Measurements from ENCODE around the gene OS9. TPM values are rescaled to one million over a fixed set of nuclear protein-coding genes. Genes with fewer than 3 reads are reported as not detected.
A peak's percentile ranks its signal among the peaks of the same experiment; 100 is the strongest.
"Not testable (repeated sequence)": the region's sequence is repeated elsewhere in the genome, so short reads cannot be mapped to it uniquely, and the experiment has no call there.

Gene OS9, protein sequence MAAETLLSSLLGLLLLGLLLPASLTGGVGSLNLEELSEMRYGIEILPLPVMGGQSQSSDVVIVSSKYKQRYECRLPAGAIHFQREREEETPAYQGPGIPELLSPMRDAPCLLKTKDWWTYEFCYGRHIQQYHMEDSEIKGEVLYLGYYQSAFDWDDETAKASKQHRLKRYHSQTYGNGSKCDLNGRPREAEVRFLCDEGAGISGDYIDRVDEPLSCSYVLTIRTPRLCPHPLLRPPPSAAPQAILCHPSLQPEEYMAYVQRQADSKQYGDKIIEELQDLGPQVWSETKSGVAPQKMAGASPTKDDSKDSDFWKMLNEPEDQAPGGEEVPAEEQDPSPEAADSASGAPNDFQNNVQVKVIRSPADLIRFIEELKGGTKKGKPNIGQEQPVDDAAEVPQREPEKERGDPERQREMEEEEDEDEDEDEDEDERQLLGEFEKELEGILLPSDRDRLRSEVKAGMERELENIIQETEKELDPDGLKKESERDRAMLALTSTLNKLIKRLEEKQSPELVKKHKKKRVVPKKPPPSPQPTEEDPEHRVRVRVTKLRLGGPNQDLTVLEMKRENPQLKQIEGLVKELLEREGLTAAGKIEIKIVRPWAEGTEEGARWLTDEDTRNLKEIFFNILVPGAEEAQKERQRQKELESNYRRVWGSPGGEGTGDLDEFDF
- 100 to 1,000 TPM; 167 to 213 TPM for total RNA-seq

DNA sequence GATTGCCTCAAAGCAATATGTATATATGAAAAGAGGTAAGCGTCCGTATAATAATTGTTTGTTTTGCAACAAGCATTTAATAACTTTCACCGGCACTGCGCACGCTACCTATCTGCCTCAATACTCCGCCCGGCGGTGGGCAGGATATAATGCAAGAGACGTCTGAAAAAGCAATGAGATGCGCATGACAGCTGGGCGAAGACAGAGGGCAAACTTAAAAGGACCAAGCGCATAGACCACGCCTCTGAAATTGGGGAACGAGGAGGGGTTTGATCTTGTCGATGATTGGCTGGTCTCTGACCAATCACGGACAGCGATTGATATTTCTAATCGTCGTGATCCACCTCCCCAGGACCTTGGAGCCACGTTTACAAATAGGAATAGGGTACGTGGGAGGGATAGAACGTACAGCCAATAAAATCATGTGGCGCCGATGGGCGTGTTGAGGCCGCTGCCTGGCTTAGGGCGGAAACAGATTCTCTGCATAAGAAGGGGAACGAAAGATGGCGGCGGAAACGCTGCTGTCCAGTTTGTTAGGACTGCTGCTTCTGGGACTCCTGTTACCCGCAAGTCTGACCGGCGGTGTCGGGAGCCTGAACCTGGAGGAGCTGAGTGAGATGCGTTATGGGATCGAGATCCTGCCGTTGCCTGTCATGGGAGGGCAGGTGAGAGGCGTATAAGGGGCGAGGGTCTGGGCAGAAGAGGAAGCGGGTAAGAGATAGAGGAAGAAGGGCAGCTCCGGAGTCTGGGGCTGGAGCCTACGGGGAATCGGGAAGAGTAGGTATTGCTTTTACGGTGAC is at the start of gene OS9:
TSS of gene OS9 (plus strand) at position 474 of the 800 bp plus-strand sequence. CDS start at position 504, 30 bp downstream.
- ATAC-seq (peak; percentile 98), DNase-seq (peak; percentile 96 to 100 (median 98))
- H3K4me1 ChIP-seq = peaks cover 15% of the 10 kb centered on the region
- peak within 1 kb of the TSS; percentile 56 to 64 for H3K4me3 ChIP-seq
- 0% methylated on average over 45 of the region's 45 CpGs for WGBS, 2 donors
- peak; percentile 66 to 96 (median 94) for TF ChIP-seq POLR2A (IDR thresholded peaks at IDR 0.05)
- TF ChIP-seq, protein P1, sequence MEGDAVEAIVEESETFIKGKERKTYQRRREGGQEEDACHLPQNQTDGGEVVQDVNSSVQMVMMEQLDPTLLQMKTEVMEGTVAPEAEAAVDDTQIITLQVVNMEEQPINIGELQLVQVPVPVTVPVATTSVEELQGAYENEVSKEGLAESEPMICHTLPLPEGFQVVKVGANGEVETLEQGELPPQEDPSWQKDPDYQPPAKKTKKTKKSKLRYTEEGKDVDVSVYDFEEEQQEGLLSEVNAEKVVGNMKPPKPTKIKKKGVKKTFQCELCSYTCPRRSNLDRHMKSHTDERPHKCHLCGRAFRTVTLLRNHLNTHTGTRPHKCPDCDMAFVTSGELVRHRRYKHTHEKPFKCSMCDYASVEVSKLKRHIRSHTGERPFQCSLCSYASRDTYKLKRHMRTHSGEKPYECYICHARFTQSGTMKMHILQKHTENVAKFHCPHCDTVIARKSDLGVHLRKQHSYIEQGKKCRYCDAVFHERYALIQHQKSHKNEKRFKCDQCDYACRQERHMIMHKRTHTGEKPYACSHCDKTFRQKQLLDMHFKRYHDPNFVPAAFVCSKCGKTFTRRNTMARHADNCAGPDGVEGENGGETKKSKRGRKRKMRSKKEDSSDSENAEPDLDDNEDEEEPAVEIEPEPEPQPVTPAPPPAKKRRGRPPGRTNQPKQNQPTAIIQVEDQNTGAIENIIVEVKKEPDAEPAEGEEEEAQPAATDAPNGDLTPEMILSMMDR (IDR thresholded peaks at IDR 0.05) = peak; percentile 60 to 96 (median 89)
- intact Hi-C loops (cut with DNase I) = no loop called here
- H3K27ac ChIP-seq = peak within 1 kb of the TSS in 3 of 4 donors; percentile 32 to 78 (median 75)
- H3K27me3 ChIP-seq = no peaks in the 10 kb centered on the region
- H3K9me3 ChIP-seq = no peaks in the 10 kb centered on the region
- H3K36me3 ChIP-seq (replicated peaks in 1 of 2; ENCODE audit: insufficient read depth in 1 of 2, low read depth in 2 of 2) = peaks cover 0 to 12% of the 10 kb centered on the region in 2 donors

DNA sequence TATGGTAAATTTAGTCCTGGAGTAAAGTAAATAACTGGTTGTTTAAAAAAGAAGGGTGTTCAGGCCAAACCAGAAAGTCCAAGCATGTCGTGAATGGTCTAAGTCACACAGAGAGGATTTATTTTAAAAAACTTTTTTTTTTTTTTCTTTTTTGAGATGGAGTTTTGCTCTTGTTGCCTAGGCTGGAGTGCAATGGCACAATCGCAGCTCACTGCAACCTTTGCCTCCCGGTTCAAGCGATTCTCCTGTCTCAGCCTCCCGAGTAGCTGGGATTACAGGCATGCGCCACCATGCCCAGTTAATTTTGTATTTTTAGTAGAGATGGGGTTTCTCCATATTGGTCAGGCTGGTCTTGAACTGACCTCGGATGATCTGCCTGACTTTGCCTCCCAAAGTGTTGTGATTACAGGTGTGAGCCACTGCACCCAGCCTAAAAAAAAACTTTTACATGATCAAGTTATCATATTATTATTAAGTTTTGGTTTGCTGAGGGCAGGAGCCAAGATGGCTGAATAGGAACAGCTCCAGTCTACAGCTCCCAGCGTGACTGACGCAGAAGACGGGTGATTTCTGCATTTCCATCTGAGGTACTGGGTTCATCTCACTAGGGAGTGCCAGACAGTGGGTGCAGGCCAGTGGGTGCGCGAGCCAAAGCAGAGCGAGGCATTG is 47.8 kb upstream of the OS9 start:
- DNase-seq; ATAC-seq; H3K27ac ChIP-seq; H3K4me1 ChIP-seq; H3K4me3 ChIP-seq; H3K27me3 ChIP-seq; H3K9me3 ChIP-seq; H3K36me3 ChIP-seq (replicated peaks in 1 of 2; ENCODE audit: insufficient read depth in 1 of 2, low read depth in 2 of 2); intact Hi-C loops (cut with DNase I): not testable (repeated sequence)
- WGBS, 2 donors = 54 to 60% methylated on average over 7 to 10 of the region's 13 CpGs

DNA sequence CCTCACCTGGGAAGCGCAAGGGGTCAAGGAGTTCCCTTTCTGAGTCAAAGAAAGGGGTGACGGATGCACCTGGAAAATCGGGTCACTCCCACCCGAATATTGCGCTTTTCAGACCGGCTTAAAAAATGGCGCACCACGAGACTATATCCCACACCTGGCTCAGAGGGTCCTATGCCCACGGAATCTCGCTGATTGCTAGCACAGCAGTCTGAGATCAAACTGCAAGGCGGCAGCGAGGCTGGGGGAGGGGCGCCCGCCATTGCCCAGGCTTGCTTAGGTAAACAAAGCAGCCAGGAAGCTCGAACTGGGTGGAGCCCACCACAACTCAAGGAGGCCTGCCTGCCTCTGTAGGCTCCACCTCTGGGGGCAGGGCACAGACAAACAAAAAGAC is 47.3 kb upstream of the OS9 start:
- H3K4me3 ChIP-seq; ATAC-seq; H3K4me1 ChIP-seq; intact Hi-C loops (cut with DNase I); DNase-seq; H3K27ac ChIP-seq; H3K27me3 ChIP-seq; H3K9me3 ChIP-seq; H3K36me3 ChIP-seq (replicated peaks in 1 of 2; ENCODE audit: insufficient read depth in 1 of 2, low read depth in 2 of 2): not testable (repeated sequence)
- 100% methylated on average over 5 of the region's 15 CpGs; no CpG with 5 or more reads in 1 of the 2 donors for WGBS, 2 donors

DNA sequence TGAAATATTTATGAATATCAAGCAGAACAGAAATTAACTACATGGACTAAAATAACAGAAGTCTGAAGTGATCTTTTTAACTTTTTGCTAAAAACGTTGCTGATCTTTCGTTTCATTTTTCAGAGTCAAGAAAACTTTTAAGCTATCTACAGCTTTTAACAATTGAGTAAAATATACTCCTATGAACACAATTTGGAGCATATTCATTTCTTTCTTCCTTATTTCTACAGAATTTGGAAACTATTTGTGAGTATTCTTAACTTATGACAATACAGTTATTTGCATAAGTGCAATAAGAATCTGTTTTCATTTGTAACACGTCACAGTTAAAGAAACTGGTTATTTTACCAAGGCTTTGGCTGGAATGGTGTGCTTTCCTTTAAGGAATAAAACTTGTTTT is 39.9 kb upstream of the OS9 start:
- Histone ChIP-seq H3K4me1 (peaks cover 11% of the 10 kb centered on the region), H3K36me3 (replicated peaks in 1 of 2; ENCODE audit: insufficient read depth in 1 of 2, low read depth in 2 of 2) (no peaks in the 10 kb centered on the region), H3K27ac (no peak overlapping the region), H3K9me3 (no peaks in the 10 kb centered on the region), H3K27me3 (no peaks in the 10 kb centered on the region), H3K4me3 (no peak overlapping the region)
- DNase-seq (no peak), ATAC-seq (no peak)
- WGBS, 2 donors = 57 to 60% methylated on average over 3 of the region's 3 CpGs
- no peak for TF ChIP-seq POLR2A (IDR thresholded peaks at IDR 0.05)
- TF ChIP-seq, protein P1 (IDR thresholded peaks at IDR 0.05) = no peak
- intact Hi-C loops (cut with DNase I) = no loop called here

DNA sequence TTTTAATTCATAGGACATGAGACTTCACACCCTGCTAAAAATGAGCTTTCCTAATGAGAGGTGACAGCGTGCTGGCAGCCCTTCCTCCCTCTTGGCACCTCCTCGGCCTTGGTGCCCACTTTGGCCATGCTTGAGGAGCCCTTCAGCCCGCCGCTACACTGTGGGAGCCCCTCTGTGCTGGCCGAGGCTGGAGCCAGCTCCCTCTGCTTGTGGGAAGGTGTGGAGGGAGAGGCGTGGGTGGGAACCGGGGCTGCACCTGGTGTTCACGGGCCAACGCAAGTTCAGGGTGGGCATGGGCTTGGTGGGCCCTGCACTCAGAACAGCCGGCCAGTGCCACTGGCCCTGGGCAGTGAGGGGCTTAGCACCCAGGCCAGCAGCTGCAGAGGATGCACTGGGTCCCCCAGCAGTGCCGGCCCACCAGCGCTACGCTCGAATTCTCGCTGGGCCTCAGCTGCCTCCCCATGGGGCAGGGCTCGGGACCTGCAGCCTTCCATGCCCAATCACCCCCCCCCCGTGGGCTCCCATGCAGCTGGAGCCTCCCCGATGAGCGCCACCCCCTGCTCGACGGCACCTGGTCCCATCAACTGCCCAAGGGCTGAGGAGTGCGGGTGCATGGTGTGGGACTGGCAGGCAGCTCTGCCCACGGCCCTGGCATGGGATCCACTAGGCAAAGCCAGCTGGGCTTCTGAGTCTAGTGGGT is 38.2 kb upstream of the OS9 start:
- ATAC-seq (no peak), DNase-seq (no peak)
- Histone ChIP-seq H3K27me3 (no peaks in the 10 kb centered on the region), H3K4me1 (peaks cover 11% of the 10 kb centered on the region), H3K4me3 (no peak overlapping the region), H3K36me3 (replicated peaks in 1 of 2; ENCODE audit: insufficient read depth in 1 of 2, low read depth in 2 of 2) (no peaks in the 10 kb centered on the region), H3K27ac (no peak overlapping the region), H3K9me3 (no peaks in the 10 kb centered on the region)
- 76 to 82% methylated on average over 7 to 17 of the region's 23 CpGs for WGBS, 2 donors
- no peak for TF ChIP-seq POLR2A (IDR thresholded peaks at IDR 0.05)
- TF ChIP-seq, protein P1 (IDR thresholded peaks at IDR 0.05) = no peak
- intact Hi-C loops (cut with DNase I) = no loop called here

DNA sequence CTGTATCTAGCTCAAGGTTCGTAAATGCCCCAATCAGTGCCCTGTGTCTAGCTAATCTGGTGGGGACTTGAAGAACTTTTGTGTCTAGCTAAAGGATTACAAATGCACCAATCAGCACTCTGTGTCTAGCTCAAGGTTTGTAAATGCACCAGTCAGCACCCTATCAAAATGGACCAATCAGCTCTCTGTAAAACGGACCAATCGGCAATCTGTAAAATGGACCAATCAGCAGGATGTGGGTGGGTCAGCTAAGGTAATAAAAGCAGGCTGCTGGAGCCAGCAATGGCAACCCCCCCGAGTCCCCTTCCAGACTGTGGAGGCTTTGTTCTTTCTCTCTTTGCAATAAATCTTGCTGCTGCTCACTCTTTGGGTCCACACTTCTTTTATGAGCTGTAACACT is 37.5 kb upstream of the OS9 start:
- H3K27me3 ChIP-seq; intact Hi-C loops (cut with DNase I); H3K4me3 ChIP-seq; H3K36me3 ChIP-seq (replicated peaks in 1 of 2; ENCODE audit: insufficient read depth in 1 of 2, low read depth in 2 of 2); DNase-seq; H3K27ac ChIP-seq; H3K9me3 ChIP-seq; ATAC-seq: not testable (repeated sequence)
- H3K4me1 ChIP-seq = peaks cover 11% of the 10 kb centered on the region
- 75 to 78% methylated on average over 2 to 4 of the region's 4 CpGs for WGBS, 2 donors

Data from body of pancreas (tissue), 4 donors.